Ishikawa (cell line): ENCODE results near the gene PREX1.
A peak's percentile ranks its signal among the peaks of the same experiment; 100 is the strongest.

Experiments used
- CEBPB ChIP-seq: IDR thresholded peaks from 2 replicates; pipeline ENCODE4 v1.6.1; 2012
- CREB1 ChIP-seq: IDR thresholded peaks from 2 replicates; pipeline ENCODE4 v1.6.1; 2012; ENCODE audit warnings: low read depth
- EGR1 ChIP-seq: IDR thresholded peaks from 2 replicates; pipeline ENCODE4 v1.6.1; 2012
- EP300 ChIP-seq: IDR thresholded peaks from 2 replicates; pipeline ENCODE4 v1.6.1; 2012; ENCODE audit warnings: borderline replicate concordance
- FOXM1 ChIP-seq: IDR thresholded peaks from 2 replicates; pipeline ENCODE4 v1.6.1; 2012; ENCODE audit warnings: low read depth, borderline replicate concordance
- MAX ChIP-seq: IDR thresholded peaks from 2 replicates; pipeline ENCODE4 v1.6.1; 2012
- NFIC ChIP-seq: IDR thresholded peaks from 2 replicates; pipeline ENCODE4 v1.6.1; 2012
- RAD21 ChIP-seq: IDR thresholded peaks from 2 replicates; pipeline ENCODE4 v1.6.1; 2012; ENCODE audit warnings: low read depth
- REST ChIP-seq: IDR thresholded peaks from 2 replicates; pipeline ENCODE4 v1.6.1; 2012; ENCODE audit warnings: low read depth, mild to moderate bottlenecking
- TAF1 ChIP-seq: IDR thresholded peaks from 2 replicates; pipeline ENCODE4 v1.6.1; 2012; ENCODE audit warnings: low read depth, mild to moderate bottlenecking
- TCF12 ChIP-seq: IDR thresholded peaks from 2 replicates; pipeline ENCODE4 v1.6.1; 2012; ENCODE audit warnings: low read depth
- TEAD4 ChIP-seq: IDR thresholded peaks from 2 replicates; pipeline ENCODE4 v1.6.1; 2012
- YY1 ChIP-seq: IDR thresholded peaks from 2 replicates; pipeline ENCODE4 v1.6.1; 2012; ENCODE audit warnings: low read depth
- ZBTB7A ChIP-seq: IDR thresholded peaks from 2 replicates; pipeline ENCODE4 v1.6.1; 2012; ENCODE audit warnings: low read depth
- TF ChIP-seq, protein P1 (sequence below): IDR thresholded peaks from 2 replicates; pipeline ENCODE4 v1.6.1; 2012

Gene PREX1

DNA sequence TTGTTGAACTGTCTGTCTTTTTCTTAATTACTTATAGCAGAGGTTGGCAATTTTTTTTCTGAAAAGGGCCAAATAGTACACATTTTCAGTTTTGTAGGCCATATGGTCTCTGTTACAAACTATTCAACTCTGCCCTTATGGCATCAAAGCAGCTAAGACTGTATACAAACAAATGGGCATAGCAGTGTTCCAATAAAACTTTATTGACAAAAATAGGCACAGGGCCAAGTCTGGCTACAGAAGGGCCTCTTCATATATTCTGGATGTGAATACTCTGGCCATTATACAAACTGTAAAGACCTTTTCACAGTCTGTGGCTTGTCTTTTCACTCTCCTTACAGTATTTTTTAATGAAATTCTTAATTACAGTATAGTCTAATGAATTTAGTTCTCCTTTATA lies 132.1 kb downstream of the PREX1 start:
- no peak for TF ChIP-seq TEAD4
- no peak for TF ChIP-seq EP300
- TF ChIP-seq FOXM1 = no peak
- peak; percentile 83 for TF ChIP-seq NFIC

GRCh38 chr20:48695255-48695654 lies 132.5 kb downstream of the PREX1 start:
- TF ChIP-seq RAD21 = no peak
- peak; percentile 48; the same call in 1 of the 2 replicates for TF ChIP-seq TEAD4

GRCh38 chr20:48694381-48694865 lies 133.4 kb downstream of the PREX1 start:
- no peak for TF ChIP-seq MAX
- no peak for TF ChIP-seq TAF1
- no peak for TF ChIP-seq TEAD4
- TF ChIP-seq, protein P1, sequence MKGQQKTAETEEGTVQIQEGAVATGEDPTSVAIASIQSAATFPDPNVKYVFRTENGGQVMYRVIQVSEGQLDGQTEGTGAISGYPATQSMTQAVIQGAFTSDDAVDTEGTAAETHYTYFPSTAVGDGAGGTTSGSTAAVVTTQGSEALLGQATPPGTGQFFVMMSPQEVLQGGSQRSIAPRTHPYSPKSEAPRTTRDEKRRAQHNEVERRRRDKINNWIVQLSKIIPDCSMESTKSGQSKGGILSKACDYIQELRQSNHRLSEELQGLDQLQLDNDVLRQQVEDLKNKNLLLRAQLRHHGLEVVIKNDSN = no peak
- no peak for TF ChIP-seq EP300
- TF ChIP-seq NFIC = no peak
- no peak for TF ChIP-seq CEBPB
- no peak for TF ChIP-seq EGR1
- no peak for TF ChIP-seq ZBTB7A
- no peak for TF ChIP-seq TCF12
- TF ChIP-seq REST = no peak
- TF ChIP-seq RAD21 = no peak
- TF ChIP-seq FOXM1 = no peak
- TF ChIP-seq CREB1 = no peak
- TF ChIP-seq YY1 = no peak

DNA sequence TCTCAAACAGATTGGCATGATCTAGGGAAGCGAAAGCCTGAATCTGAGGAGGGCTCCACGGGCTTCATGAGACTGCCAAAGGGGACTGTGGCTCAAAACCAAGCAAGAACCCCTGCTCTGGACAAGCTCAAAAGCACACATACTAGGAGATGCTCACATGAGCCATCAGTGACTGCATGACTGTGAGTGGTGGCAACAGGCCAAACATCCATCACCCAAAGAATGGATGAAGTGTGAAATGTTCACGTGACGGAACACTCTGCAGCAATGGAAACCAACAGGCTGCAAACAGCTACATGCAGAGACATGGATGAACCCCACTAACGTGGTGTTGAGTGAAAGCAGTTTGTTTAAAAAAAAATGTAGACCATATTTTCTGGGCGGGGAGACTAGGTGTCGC lies 136.3 kb downstream of the PREX1 start:
- TF ChIP-seq YY1 (no peak), NFIC (no peak), TEAD4 (no peak), FOXM1 (no peak), CREB1 (no peak), REST (no peak), RAD21 (no peak)
- TF ChIP-seq, protein P1 = no peak

DNA sequence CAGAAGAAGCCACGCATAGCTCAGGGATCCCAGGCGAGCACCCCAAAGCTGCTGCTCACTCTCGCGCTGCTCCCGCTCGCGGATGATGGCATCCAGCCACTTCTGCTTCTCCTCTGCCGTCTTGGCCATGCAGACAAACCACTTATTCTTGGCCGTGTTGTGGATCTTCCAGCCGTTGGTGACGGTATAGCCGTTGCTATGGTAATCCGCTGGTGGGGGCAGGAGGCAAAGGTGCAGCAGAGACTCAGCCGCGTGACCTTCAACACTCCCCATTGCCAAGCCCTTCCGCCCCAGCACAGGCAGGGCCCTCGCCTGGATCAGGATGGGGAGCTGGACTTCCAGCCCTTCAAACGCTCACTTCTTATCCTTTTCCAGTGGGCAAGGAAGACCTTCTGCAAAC lies 136.9 kb downstream of the PREX1 start:
- no peak for TF ChIP-seq FOXM1
- TF ChIP-seq TEAD4 = no peak
- no peak for TF ChIP-seq RAD21
- TF ChIP-seq NFIC = no peak
- no peak for TF ChIP-seq CREB1
- TF ChIP-seq MAX = no peak

DNA sequence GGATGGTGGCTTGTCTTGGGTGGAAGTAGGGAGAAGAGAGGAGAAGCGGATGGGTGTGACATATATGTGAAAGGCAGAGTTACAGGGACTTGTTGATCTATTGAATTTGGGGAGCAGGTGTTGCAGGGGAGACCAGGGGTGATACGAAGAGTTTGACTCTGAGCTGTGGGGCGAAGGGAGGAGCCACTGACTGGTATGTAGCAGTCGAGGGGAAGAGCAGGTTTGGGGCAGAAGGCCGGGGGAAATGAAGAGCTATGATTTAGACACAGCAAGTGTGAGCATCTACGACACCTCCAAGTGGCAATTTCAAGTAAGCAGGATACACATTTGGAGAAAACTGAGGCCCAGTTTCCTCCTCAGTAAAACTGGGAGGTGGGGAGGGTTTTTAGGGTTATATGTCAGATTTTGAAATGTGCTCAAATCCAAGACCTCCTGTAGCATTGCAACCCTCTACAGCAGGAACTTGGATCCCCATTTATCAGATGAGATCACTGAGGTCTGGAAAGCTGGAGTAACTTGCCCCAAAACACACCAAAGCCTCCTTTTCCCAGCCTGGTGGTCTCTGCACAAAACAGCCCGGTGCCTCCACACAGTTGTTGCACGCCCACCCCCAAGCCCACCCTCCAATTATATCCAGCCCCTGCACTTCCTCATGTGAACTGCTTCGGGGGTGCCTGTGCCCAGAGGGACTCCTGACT lies 137.8 kb downstream of the PREX1 start:
- TF ChIP-seq NFIC (no peak), ZBTB7A (no peak), CREB1 (no peak), FOXM1 (no peak), REST (no peak), YY1 (no peak), TEAD4 (no peak), TAF1 (no peak), EP300 (no peak), CEBPB (no peak)
- TF ChIP-seq, protein P1 = no peak
